Fibroblast of skin of right biceps (primary cell): Measurements from ENCODE around the gene PTGES3.

ENCODE experiments used
- DNase-seq: peaks from one replicate; pipeline ENCODE4 v3.0.0-alpha.2; 2013

The PTGES3 gene

DNA sequence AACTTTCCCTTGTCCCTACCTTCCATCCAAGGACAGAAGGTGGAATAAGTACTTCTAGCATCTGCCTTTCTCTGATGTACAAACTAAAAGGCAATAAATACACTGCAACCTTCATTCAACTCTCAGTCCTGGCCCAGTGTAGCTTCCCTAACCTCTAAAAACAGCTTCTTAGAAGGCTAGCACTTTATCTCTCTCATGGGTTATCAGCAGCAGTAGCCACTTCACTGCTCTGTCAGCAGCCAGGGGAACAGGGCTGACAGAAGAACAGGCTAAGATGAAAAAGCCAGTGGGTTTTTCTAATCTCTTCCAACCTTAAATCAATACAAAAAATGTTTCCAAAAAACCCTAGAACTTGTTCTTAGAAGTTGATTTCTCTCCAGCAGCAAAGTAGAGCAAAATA lies 71.2 kb downstream of the PTGES3 start:
- DNase-seq, result no peak

DNA sequence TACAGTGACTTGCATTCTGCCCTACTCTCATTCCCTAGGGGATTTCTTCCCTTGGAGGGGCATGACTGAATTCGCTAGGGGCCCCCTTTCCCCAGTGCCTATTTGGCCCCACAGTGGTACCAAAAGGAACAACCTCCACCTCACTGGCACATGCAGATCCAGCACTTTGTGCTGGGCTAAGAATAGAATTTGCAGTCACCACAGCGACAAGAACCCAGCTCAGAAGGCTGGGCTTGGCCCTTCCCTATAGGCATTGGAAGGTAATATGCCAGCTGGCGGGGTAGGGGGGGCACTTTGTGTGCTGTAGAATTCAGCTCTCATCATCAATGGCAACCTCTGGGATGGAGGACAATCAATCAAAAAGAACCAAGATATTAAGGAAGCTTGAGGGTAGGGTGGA lies 71.8 kb downstream of the PTGES3 start:
- no peak for DNase-seq

DNA sequence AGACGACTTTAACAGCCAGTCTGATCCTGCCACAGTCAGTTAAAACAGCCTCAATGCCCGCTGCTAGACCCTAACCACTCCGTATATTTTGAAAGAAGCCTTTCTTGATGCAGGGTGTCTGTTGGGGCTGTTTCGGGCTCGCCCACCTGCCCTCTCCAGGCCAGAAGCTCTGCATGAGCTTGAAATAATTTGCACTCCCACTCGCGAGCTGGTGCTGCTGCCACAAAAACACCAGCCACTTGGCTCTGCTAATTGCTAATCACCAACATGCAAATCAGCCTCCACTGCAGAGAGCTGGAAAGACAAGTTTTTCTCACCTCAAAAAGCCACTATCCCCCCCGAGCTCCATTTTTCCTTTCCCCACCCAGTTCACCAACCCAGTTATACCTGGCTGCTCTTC lies 73.5 kb downstream of the PTGES3 start:
- no peak for DNase-seq
